Lower leg skin (tissue), 4 donors: ENCODE results near the gene CEMIP2. TPM values are rescaled to one million over a fixed set of nuclear protein-coding genes. Genes with fewer than 3 reads are reported as not detected.

Experiments used
- DNase-seq, 2 donors: peaks; one replicate each; pipeline ENCODE4 v3.0.0-alpha.2; 2019; ENCODE audit warnings: low spot score in 2 of 2
- H3K4me3 ChIP-seq: fragments of 200-600 bp; sonication (generic); 2 replicates; pipeline ENCODE4 v1.5.1; 2017; ENCODE audit warnings: mild to moderate bottlenecking, low read depth; ENCODE audit not compliant: poor library complexity, severe bottlenecking
- CTCF ChIP-seq, 3 donors: fragments of 450-650 bp; IDR thresholded peaks; one replicate each; pipeline ENCODE4 v1.5.1; 2016; ENCODE audit warnings: antibody characterized with exemption in 3 of 3, mild to moderate bottlenecking in 3 of 3, moderate library complexity in 2 of 3
- POLR2A ChIP-seq, 2 donors: fragments of 450-650 bp; IDR thresholded peaks; one replicate each; pipeline ENCODE4 v1.6.1; 2016 to 2017; ENCODE audit warnings: antibody characterized with exemption in 2 of 2, mild to moderate bottlenecking in 1 of 2, moderate library complexity in 1 of 2
- WGBS, 2 donors: methylation state at CpG; one replicate each; pipeline ENCODE4 v1.1.5; 2018; 5-methylcytosine and 5-hydroxymethylcytosine counted together
- intact Hi-C: fragments of 100-400 bp; cut with DNase I; formaldehyde crosslinking; loops from one replicate; pipeline ENCODE4 v1.15.0; 2023; ENCODE audit warnings: low total_unique reads
- total RNA-seq, 4 donors: library from RNA; depleted of rRNA; stranded (reverse); fragments of >200 nt; gene quantifications; one replicate each; pipeline ENCODE4 v1.1.0, GENCODE V29; 2016

Gene CEMIP2
- total RNA-seq, 4 donors from 2014 or later = 20.6 to 48.6 (median 29.0) TPM

- TF ChIP-seq CTCF (IDR thresholded peaks at IDR 0.05) (no peak), POLR2A (IDR thresholded peaks at IDR 0.05) (no peak)
- intact Hi-C loops = no loop called here
- no peak for DNase-seq
- H3K4me3 ChIP-seq = no peak overlapping the region
- 91 to 95% methylated on average over 6 of the region's 6 CpGs for WGBS, 2 donors
These were observed 22.1 kb downstream of the CEMIP2 start for GRCh38 chr9:71746023-71746757.

GRCh38 chr9:71744754-71745521 lies 23.4 kb downstream of the CEMIP2 start:
- TF ChIP-seq CTCF (IDR thresholded peaks at IDR 0.05) (no peak), POLR2A (IDR thresholded peaks at IDR 0.05) (no peak)
- no peak overlapping the region for H3K4me3 ChIP-seq
- intact Hi-C loops = no loop called here
- WGBS, 2 donors = 94 to 98% methylated on average over 16 of the region's 16 CpGs
- no peak for DNase-seq

GRCh38 chr9:71743882-71744281 lies 24.4 kb downstream of the CEMIP2 start:
- no peak for DNase-seq

GRCh38 chr9:71743217-71743705 lies 25.1 kb downstream of the CEMIP2 start:
- no peak overlapping the region for H3K4me3 ChIP-seq
- 68 to 75% methylated on average over 5 of the region's 5 CpGs for WGBS, 2 donors
- no peak for DNase-seq
- intact Hi-C loops = no loop called here
- TF ChIP-seq POLR2A (IDR thresholded peaks at IDR 0.05) (no peak), CTCF (IDR thresholded peaks at IDR 0.05) (no peak)

More at GRCh38 chr9:71743882-71744281, 24.4 kb downstream of the CEMIP2 start:
- no peak overlapping the region for H3K4me3 ChIP-seq
- TF ChIP-seq CTCF (IDR thresholded peaks at IDR 0.05) = no peak
- TF ChIP-seq POLR2A (IDR thresholded peaks at IDR 0.05) = no peak
- intact Hi-C loops = no loop called here
- 71 to 80% methylated on average over 5 of the region's 5 CpGs for WGBS, 2 donors

GRCh38 chr9:71742703-71743102 lies 25.6 kb downstream of the CEMIP2 start:
- H3K4me3 ChIP-seq = no peak overlapping the region
- DNase-seq = no peak
- TF ChIP-seq CTCF (IDR thresholded peaks at IDR 0.05) (no peak), POLR2A (IDR thresholded peaks at IDR 0.05) (no peak)
- intact Hi-C loops = no loop called here
- 90 to 95% methylated on average over 4 of the region's 4 CpGs for WGBS, 2 donors
